HuH-7.5 (cell line): ENCODE measurements around the gene ORC1.
"Not testable (repeated sequence)": the region's sequence is repeated elsewhere in the genome, so short reads cannot be mapped to it uniquely, and the experiment has no call there.

Experiments
- DNase-seq: peaks from one replicate; pipeline ENCODE4 v3.0.0; 2011; ENCODE audit warnings: low spot score

Gene ORC1

GRCh38 chr1:52386458-52386857 is 17.8 kb downstream of the ORC1 start:
- DNase-seq, result no peak

- DNase-seq, result no peak
Observed at GRCh38 chr1:52385376-52385775, 18.8 kb downstream of the ORC1 start.

- not testable (repeated sequence) for DNase-seq
Observed at GRCh38 chr1:52369851-52370250, 34.4 kb downstream of the ORC1 start.

GRCh38 chr1:52368383-52369172 is 35.6 kb downstream of the ORC1 start:
- DNase-seq, result peak; percentile 70

GRCh38 chr1:52367272-52367671 is 37.0 kb downstream of the ORC1 start:
- DNase-seq, result no peak

- no peak for DNase-seq
Observed at GRCh38 chr1:52366517-52366827, 37.8 kb downstream of the ORC1 start.

GRCh38 chr1:52365746-52366516 is 38.3 kb downstream of the ORC1 start, which contains the start of gene CC2D1B:
TSS of gene CC2D1B (minus strand) at chr1:52366205. CDS start at chr1:52364620, 1,585 bp downstream.
- DNase-seq, result peak; percentile 97

GRCh38 chr1:52365071-52365745 is 39.0 kb downstream of the ORC1 start:
- peak; percentile 53 for DNase-seq

GRCh38 chr1:52364235-52364839 is 39.9 kb downstream of the ORC1 start:
- DNase-seq, result no peak

GRCh38 chr1:52360595-52360968 is 43.6 kb downstream of the ORC1 start:
- DNase-seq, result no peak

GRCh38 chr1:52359676-52360594 is 44.3 kb downstream of the ORC1 start:
- DNase-seq, result no peak

- no peak for DNase-seq
Observed at GRCh38 chr1:52358851-52359497, 45.2 kb downstream of the ORC1 start.

- no peak for DNase-seq
Observed at GRCh38 chr1:52357397-52357796, 46.8 kb downstream of the ORC1 start.

GRCh38 chr1:52356818-52357355 is 47.3 kb downstream of the ORC1 start:
- DNase-seq, result no peak

GRCh38 chr1:52355847-52356505 is 48.2 kb downstream of the ORC1 start:
- no peak for DNase-seq

- no peak for DNase-seq
Observed at GRCh38 chr1:52355436-52355835, 48.8 kb downstream of the ORC1 start.

- DNase-seq, result no peak
Observed at GRCh38 chr1:52352690-52353089, 51.5 kb downstream of the ORC1 start.

GRCh38 chr1:52348704-52349300 is 55.4 kb downstream of the ORC1 start:
- peak; percentile 27 for DNase-seq

- DNase-seq, result no peak
Observed at GRCh38 chr1:52346653-52347052, 57.6 kb downstream of the ORC1 start.

GRCh38 chr1:52345252-52345651 is 59.0 kb downstream of the ORC1 start:
- no peak for DNase-seq
